ENCODE results near the gene GPAT3.
"Not testable (repeated sequence)": the region's sequence is repeated elsewhere in the genome, so short reads cannot be mapped to it uniquely, and the experiment has no call there.

The GPAT3 gene

GRCh38 chr4:83613994-83614393, 78.1 kb downstream of the GPAT3 start:
- Histone ChIP-seq H3K36me3 (replicated peaks) (no peaks in the 10 kb centered on the region), H3K27ac (no peak overlapping the region), H3K4me3 (ENCODE audit: low read depth, low read length) (no peak overlapping the region), H3K27me3 (replicated peaks) (no peaks in the 10 kb centered on the region)
- DNase-seq, result no peak
- in situ Hi-C loops (cut with HindIII; ENCODE audit: low pct_ligation_motif_present, low sequenced_read_pairs), result no loop called here
- TF ChIP-seq, protein P1, sequence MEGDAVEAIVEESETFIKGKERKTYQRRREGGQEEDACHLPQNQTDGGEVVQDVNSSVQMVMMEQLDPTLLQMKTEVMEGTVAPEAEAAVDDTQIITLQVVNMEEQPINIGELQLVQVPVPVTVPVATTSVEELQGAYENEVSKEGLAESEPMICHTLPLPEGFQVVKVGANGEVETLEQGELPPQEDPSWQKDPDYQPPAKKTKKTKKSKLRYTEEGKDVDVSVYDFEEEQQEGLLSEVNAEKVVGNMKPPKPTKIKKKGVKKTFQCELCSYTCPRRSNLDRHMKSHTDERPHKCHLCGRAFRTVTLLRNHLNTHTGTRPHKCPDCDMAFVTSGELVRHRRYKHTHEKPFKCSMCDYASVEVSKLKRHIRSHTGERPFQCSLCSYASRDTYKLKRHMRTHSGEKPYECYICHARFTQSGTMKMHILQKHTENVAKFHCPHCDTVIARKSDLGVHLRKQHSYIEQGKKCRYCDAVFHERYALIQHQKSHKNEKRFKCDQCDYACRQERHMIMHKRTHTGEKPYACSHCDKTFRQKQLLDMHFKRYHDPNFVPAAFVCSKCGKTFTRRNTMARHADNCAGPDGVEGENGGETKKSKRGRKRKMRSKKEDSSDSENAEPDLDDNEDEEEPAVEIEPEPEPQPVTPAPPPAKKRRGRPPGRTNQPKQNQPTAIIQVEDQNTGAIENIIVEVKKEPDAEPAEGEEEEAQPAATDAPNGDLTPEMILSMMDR (IDR thresholded peaks at IDR 0.05; ENCODE audit: low read depth, low read length, missing control alignments), result no peak

- in situ Hi-C loops (cut with HindIII; ENCODE audit: low pct_ligation_motif_present, low sequenced_read_pairs), result no loop called here
- Histone ChIP-seq H3K36me3 (replicated peaks) (no peaks in the 10 kb centered on the region), H3K4me3 (ENCODE audit: low read depth, low read length) (no peak overlapping the region), H3K27me3 (replicated peaks) (no peaks in the 10 kb centered on the region), H3K27ac (no peak overlapping the region)
- no peak for DNase-seq
- TF ChIP-seq, protein P1 (IDR thresholded peaks at IDR 0.05; ENCODE audit: low read depth, low read length, missing control alignments), result no peak
Measured at GRCh38 chr4:83616252-83616651, 80.3 kb downstream of the GPAT3 start.

- no peak overlapping the region for H3K27ac ChIP-seq
- in situ Hi-C loops (cut with HindIII; ENCODE audit: low pct_ligation_motif_present, low sequenced_read_pairs), result no loop called here
- H3K4me3 ChIP-seq (ENCODE audit: low read depth, low read length), result no peak overlapping the region
- H3K36me3 ChIP-seq (replicated peaks), result no peaks in the 10 kb centered on the region
- H3K27me3 ChIP-seq (replicated peaks), result no peaks in the 10 kb centered on the region
- DNase-seq, result no peak
- TF ChIP-seq, protein P1 (IDR thresholded peaks at IDR 0.05; ENCODE audit: low read depth, low read length, missing control alignments), result no peak
Measured at GRCh38 chr4:83617371-83618035, 81.6 kb downstream of the GPAT3 start.

- in situ Hi-C loops (cut with HindIII; ENCODE audit: low pct_ligation_motif_present, low sequenced_read_pairs), result no loop called here
- H3K4me3 ChIP-seq (ENCODE audit: low read depth, low read length), result no peak overlapping the region
- no peaks in the 10 kb centered on the region for H3K36me3 ChIP-seq (replicated peaks)
- no peak overlapping the region for H3K27ac ChIP-seq
- TF ChIP-seq, protein P1 (IDR thresholded peaks at IDR 0.05; ENCODE audit: low read depth, low read length, missing control alignments), result no peak
- no peaks in the 10 kb centered on the region for H3K27me3 ChIP-seq (replicated peaks)
- peak; percentile 60 for DNase-seq
Measured at GRCh38 chr4:83618431-83618830, 82.5 kb downstream of the GPAT3 start.

GRCh38 chr4:83618991-83619645, 83.2 kb downstream of the GPAT3 start:
- Histone ChIP-seq H3K4me3 (ENCODE audit: low read depth, low read length) (no peak overlapping the region), H3K27ac (no peak overlapping the region), H3K27me3 (replicated peaks) (no peaks in the 10 kb centered on the region), H3K36me3 (replicated peaks) (no peaks in the 10 kb centered on the region)
- DNase-seq, result no peak
- TF ChIP-seq, protein P1 (IDR thresholded peaks at IDR 0.05; ENCODE audit: low read depth, low read length, missing control alignments), result no peak
- in situ Hi-C loops (cut with HindIII; ENCODE audit: low pct_ligation_motif_present, low sequenced_read_pairs), result no loop called here

DNA sequence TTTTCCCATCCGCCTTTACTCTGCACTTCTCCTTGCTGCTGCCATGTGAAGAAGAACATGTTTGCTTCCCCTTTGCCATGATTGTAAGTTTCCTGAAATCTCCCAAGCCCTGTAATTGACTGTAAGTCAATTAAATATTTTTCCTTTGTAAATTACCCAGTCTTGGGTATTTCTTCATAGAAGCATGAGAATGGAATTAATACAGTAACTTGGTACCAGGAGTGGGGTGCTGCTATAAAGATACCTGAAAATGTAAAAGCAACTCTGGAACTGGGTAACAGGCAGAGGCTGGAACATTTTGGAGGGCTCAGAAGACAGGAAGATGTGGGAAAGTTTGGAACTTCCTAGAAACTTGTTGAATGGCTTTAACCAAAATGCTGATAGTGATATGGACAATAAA, 86.2 kb downstream of the GPAT3 start:
- in situ Hi-C loops (cut with HindIII; ENCODE audit: low pct_ligation_motif_present, low sequenced_read_pairs); H3K27ac ChIP-seq; H3K36me3 ChIP-seq (replicated peaks); DNase-seq; H3K27me3 ChIP-seq (replicated peaks); H3K4me3 ChIP-seq (ENCODE audit: low read depth, low read length): not testable (repeated sequence)

Measured in brain microvascular endothelial cell (primary cell).